ENCODE measurements around the gene TCP10L.
"Not testable (repeated sequence)": the region's sequence is repeated elsewhere in the genome, so short reads cannot be mapped to it uniquely, and the experiment has no call there.

TCP10L gene

GRCh38 chr21:32585042-32585710 is at the start of gene TCP10L:
TSS of gene TCP10L (minus strand) at chr21:32585523. CDS start at chr21:32584304, 1,219 bp downstream.
- no peak for DNase-seq

GRCh38 chr21:32626621-32627196 is 41.4 kb upstream of the TCP10L start:
- DNase-seq = no peak

GRCh38 chr21:32618218-32618617 is 32.9 kb upstream of the TCP10L start:
- DNase-seq = not testable (repeated sequence)

GRCh38 chr21:32613436-32614043 is 28.2 kb upstream of the TCP10L start:
- no peak for DNase-seq

- DNase-seq = no peak
Measured at GRCh38 chr21:32612999-32613337, 27.6 kb upstream of the TCP10L start.

GRCh38 chr21:32612075-32612998 is 27.0 kb upstream of the TCP10L start, which contains the start of gene CFAP298:
TSS of gene CFAP298 (minus strand) at chr21:32612377. CDS start at chr21:32612243, 134 bp downstream.
- DNase-seq = peak; percentile 83

- DNase-seq = no peak
Measured at GRCh38 chr21:32611471-32611997, 26.2 kb upstream of the TCP10L start.

- DNase-seq = not testable (repeated sequence)
Measured at GRCh38 chr21:32610940-32611339, 25.6 kb upstream of the TCP10L start.

- DNase-seq = no peak
Measured at GRCh38 chr21:32608851-32609250, 23.5 kb upstream of the TCP10L start.

GRCh38 chr21:32605469-32605868 is 20.1 kb upstream of the TCP10L start:
- no peak for DNase-seq

- no peak for DNase-seq
Measured at GRCh38 chr21:32604464-32604863, 19.1 kb upstream of the TCP10L start.

GRCh38 chr21:32603131-32603530 is 17.8 kb upstream of the TCP10L start:
- no peak for DNase-seq

- DNase-seq = no peak
Measured at GRCh38 chr21:32602099-32602498, 16.8 kb upstream of the TCP10L start.

GRCh38 chr21:32599526-32599925 is 14.2 kb upstream of the TCP10L start:
- no peak for DNase-seq

GRCh38 chr21:32599091-32599490 is 13.8 kb upstream of the TCP10L start:
- no peak for DNase-seq

GRCh38 chr21:32597205-32597604 is 11.9 kb upstream of the TCP10L start:
- DNase-seq = no peak

- DNase-seq = no peak
Measured at GRCh38 chr21:32595431-32595830, 10.1 kb upstream of the TCP10L start.

- no peak for DNase-seq
Measured at GRCh38 chr21:32593690-32594089, 8.4 kb upstream of the TCP10L start.

- no peak for DNase-seq
Measured at GRCh38 chr21:32592929-32593502, 7.7 kb upstream of the TCP10L start.

GRCh38 chr21:32590130-32590529 is 4.8 kb upstream of the TCP10L start:
- DNase-seq = no peak

- DNase-seq = no peak
Measured at GRCh38 chr21:32587651-32588050, 2.3 kb upstream of the TCP10L start.

- DNase-seq = no peak
Measured at GRCh38 chr21:32587120-32587519, 1.8 kb upstream of the TCP10L start.

- DNase-seq = no peak
Measured at GRCh38 chr21:32585970-32586369, 647 bp upstream of the TCP10L start.
